Tibial nerve (tissue), 4 donors: ENCODE data around the gene DLEU7. TPM values are rescaled to one million over a fixed set of nuclear protein-coding genes. Genes with fewer than 3 reads are reported as not detected.

Experiments
- DNase-seq, 2 donors: peaks; one replicate each; pipeline ENCODE4 v3.0.0-alpha.2; 2019; ENCODE audit warnings: low spot score in 2 of 2
- H3K27ac ChIP-seq, 4 donors: fragments of 200-600 bp; sonication (generic) in 3 of 4; one replicate each; pipeline ENCODE4 v1.5.1; 2017 to 2019; ENCODE audit warnings: mild to moderate bottlenecking in 1 of 4
- H3K27me3 ChIP-seq, 2 donors: fragments of 200-600 bp; sonication (generic) in 1 of 2; one replicate each; pipeline versions ENCODE4 v1.5.1 to v1.6.0; 2017 to 2019
- H3K36me3 ChIP-seq, 3 donors: fragments of 200-600 bp; sonication (generic); one replicate each; pipeline ENCODE4 v1.5.1; 2018 to 2019
- H3K4me1 ChIP-seq, 4 donors: fragments of 200-600 bp; sonication (generic) in 3 of 4; one replicate each; pipeline ENCODE4 v1.5.1; 2017 to 2019
- H3K4me3 ChIP-seq, 4 donors: fragments of 200-600 bp; sonication (generic) in 3 of 4; one replicate each; pipeline ENCODE4 v1.5.1; 2017 to 2019; ENCODE audit warnings: mild to moderate bottlenecking in 1 of 4, moderate library complexity in 1 of 4
- H3K9me3 ChIP-seq, 4 donors: fragments of 200-600 bp; sonication (generic) in 3 of 4; one replicate each; pipeline ENCODE4 v1.5.1; 2017 to 2019
- EP300 ChIP-seq, 2 donors: sonication (generic); formaldehyde crosslinking; IDR thresholded peaks; one replicate each; pipeline ENCODE4 v1.6.1; 2017; ENCODE audit warnings: antibody characterized with exemption in 2 of 2, mild to moderate bottlenecking in 1 of 2
- POLR2A ChIP-seq, 2 donors: fragments of 450-650 bp; IDR thresholded peaks; one replicate each; pipeline ENCODE4 v1.6.1; 2017; ENCODE audit warnings: antibody characterized with exemption in 2 of 2, mild to moderate bottlenecking in 2 of 2, moderate library complexity in 2 of 2
- WGBS, 2 donors: methylation state at CpG; one replicate each; pipeline ENCODE4 v1.1.5; 2018; 5-methylcytosine and 5-hydroxymethylcytosine counted together
- total RNA-seq, 4 donors: library from RNA; depleted of rRNA; stranded (reverse); fragments of >200 nt; gene quantifications; one replicate each; pipeline ENCODE4 v1.1.0, GENCODE V29; 2016
- TF ChIP-seq, protein P1 (sequence below), 5 experiments: fragments of 200-600 bp in 3 of 5; fragments of 450-650 bp in 2 of 5; sonication (generic) in 3 of 5; IDR thresholded peaks; one replicate each; pipeline ENCODE4 v1.5.1; 2016 to 2019; ENCODE audit warnings: antibody characterized with exemption in 5 of 5, mild to moderate bottlenecking in 3 of 5, moderate library complexity in 2 of 5

The DLEU7 gene
- total RNA-seq, 4 donors from 2014 or later = 6.7 to 43.5 (median 11.5) TPM

DNA sequence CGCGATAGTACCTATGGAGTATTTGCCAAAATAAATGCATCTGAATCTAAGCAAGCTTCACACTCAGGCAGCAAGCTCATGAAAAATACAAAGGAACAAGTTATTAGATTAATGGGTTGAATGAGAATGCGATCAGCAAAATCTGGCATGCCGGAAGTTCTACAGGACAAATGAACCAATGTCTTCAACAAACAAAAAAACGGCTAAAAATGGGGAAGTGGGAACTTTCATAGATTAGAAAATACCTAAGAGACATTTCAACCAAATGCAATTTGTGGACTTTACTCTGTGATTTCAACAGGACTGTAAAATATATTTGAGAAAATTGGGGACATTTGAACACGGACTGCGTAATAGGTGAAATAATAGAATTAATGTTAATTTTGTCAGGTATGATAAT is 43.7 kb upstream of the DLEU7 start:
- Histone ChIP-seq H3K9me3 (peaks cover 0 to 6% (median 0%) of the 10 kb centered on the region in 4 donors), H3K27me3 (no peaks in the 10 kb centered on the region), H3K27ac (no peak overlapping the region), H3K36me3 (no peaks in the 10 kb centered on the region), H3K4me1 (no peaks in the 10 kb centered on the region), H3K4me3 (no peak overlapping the region)
- no peak for DNase-seq
- 84 to 88% methylated on average over 7 of the region's 7 CpGs for WGBS, 2 donors
- TF ChIP-seq, protein P1, sequence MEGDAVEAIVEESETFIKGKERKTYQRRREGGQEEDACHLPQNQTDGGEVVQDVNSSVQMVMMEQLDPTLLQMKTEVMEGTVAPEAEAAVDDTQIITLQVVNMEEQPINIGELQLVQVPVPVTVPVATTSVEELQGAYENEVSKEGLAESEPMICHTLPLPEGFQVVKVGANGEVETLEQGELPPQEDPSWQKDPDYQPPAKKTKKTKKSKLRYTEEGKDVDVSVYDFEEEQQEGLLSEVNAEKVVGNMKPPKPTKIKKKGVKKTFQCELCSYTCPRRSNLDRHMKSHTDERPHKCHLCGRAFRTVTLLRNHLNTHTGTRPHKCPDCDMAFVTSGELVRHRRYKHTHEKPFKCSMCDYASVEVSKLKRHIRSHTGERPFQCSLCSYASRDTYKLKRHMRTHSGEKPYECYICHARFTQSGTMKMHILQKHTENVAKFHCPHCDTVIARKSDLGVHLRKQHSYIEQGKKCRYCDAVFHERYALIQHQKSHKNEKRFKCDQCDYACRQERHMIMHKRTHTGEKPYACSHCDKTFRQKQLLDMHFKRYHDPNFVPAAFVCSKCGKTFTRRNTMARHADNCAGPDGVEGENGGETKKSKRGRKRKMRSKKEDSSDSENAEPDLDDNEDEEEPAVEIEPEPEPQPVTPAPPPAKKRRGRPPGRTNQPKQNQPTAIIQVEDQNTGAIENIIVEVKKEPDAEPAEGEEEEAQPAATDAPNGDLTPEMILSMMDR (IDR thresholded peaks at IDR 0.05) = no peak
- TF ChIP-seq EP300 (IDR thresholded peaks at IDR 0.05) = no peak
- TF ChIP-seq POLR2A (IDR thresholded peaks at IDR 0.05) = no peak

DNA sequence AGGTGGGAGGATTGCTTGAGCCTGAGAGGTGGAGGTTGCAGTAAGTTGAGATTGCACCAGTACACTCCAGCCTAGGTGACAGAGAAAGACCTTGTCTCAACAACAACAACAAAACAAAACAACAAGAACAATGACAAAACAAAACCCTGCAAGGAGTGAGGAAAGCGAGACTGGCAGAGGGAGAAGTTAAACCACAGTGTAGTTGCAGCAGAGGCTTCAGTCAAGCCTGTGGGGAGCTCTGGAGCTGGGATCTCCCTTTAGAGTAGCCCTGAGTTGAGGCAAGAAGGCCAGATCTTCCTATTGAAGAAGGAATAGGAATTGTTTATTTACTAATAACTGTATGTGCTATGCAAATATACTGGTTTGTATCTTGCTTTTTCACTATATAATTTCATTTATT is 40.8 kb upstream of the DLEU7 start:
- H3K4me3 ChIP-seq = no peak overlapping the region
- H3K9me3 ChIP-seq = peaks cover 0 to 7% (median 0%) of the 10 kb centered on the region in 4 donors
- 85 to 92% methylated on average over 1 of the region's 1 CpG for WGBS, 2 donors
- H3K36me3 ChIP-seq = no peaks in the 10 kb centered on the region
- no peaks in the 10 kb centered on the region for H3K4me1 ChIP-seq
- TF ChIP-seq EP300 (IDR thresholded peaks at IDR 0.05) = no peak
- TF ChIP-seq POLR2A (IDR thresholded peaks at IDR 0.05) = no peak
- TF ChIP-seq, protein P1 (IDR thresholded peaks at IDR 0.05) = no peak
- no peaks in the 10 kb centered on the region for H3K27me3 ChIP-seq
- no peak overlapping the region for H3K27ac ChIP-seq
- no peak for DNase-seq

DNA sequence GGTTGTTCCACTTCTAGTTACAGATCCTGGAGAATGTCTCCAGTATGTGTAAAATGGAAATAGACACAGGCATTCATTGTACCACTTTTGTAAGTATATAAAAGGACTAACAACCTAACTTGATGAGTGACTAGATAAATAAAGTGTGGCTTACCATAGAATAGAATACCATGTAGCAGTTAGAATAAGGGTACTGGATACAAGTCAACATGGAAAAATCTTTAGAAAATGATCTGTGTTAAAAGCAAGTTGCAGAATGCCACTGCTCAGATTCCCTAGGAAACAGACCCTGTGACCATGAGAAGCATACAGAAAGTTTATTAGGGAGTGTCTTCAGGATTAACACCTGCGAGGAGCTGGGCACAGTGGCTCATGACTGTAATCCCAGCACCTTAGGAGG is 40.2 kb upstream of the DLEU7 start:
- WGBS, 2 donors = 83 to 86% methylated on average over 1 of the region's 1 CpG
- H3K9me3 ChIP-seq = peaks cover 0 to 7% (median 0%) of the 10 kb centered on the region in 4 donors
- H3K27me3 ChIP-seq = no peaks in the 10 kb centered on the region
- TF ChIP-seq, protein P1 (IDR thresholded peaks at IDR 0.05) = no peak
- TF ChIP-seq POLR2A (IDR thresholded peaks at IDR 0.05) (no peak), EP300 (IDR thresholded peaks at IDR 0.05) (no peak)
- no peaks in the 10 kb centered on the region for H3K4me1 ChIP-seq
- H3K27ac ChIP-seq = no peak overlapping the region
- DNase-seq = no peak
- no peak overlapping the region for H3K4me3 ChIP-seq
- no peaks in the 10 kb centered on the region for H3K36me3 ChIP-seq

DNA sequence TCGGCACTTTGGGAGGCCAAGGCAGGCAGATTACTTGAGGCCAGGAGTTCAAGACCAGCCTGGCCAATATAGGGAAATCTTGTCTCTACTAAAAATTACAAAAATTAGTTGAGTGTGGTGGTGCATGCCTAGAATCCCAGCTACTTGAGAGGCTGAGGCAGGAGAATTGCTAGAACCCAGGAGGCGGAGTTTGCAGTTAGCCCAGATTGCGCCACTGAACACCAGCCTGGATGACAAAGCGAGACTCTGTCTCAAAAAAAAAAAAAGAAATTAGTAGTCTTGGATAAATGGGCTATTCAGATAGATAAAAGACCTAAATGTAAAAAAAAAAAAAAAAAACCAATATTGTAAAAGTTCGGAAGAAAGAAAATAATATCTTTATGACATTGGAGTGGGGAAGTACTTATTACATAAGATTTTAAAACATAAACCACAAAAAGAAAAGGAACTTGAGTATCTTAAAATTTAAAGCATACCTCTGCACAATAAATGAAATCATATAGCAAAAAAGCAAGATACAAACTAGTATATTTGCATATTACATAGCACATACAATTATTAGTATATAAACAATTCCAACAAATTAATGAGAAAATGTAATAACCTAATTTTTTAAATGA is 39.4 kb upstream of the DLEU7 start:
- H3K4me1 ChIP-seq = no peaks in the 10 kb centered on the region
- TF ChIP-seq POLR2A (IDR thresholded peaks at IDR 0.05) (no peak), EP300 (IDR thresholded peaks at IDR 0.05) (no peak)
- WGBS, 2 donors = 88 to 90% methylated on average over 5 of the region's 5 CpGs
- no peak overlapping the region for H3K4me3 ChIP-seq
- H3K36me3 ChIP-seq = no peaks in the 10 kb centered on the region
- H3K9me3 ChIP-seq = peaks cover 0 to 7% (median 0%) of the 10 kb centered on the region in 4 donors
- no peak for DNase-seq
- no peaks in the 10 kb centered on the region for H3K27me3 ChIP-seq
- H3K27ac ChIP-seq = no peak overlapping the region

DNA sequence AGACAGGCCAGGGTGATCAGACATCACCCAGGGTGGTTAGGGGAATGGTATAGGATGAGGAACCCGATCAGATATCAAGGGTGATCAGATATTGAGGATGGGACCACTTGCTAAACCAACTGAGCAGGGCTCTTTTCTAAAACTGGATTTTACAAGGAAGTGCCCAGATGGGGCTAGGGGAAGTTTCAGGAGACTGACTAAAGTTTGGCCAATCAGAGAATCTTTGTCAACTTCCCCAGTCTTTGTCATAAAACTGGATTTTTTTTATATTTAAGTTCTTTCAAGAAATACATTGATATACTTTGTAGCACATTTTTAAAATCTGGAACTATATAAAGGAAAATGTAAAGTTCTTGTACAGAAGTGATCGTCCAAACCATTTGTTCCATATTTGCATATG is 30.5 kb upstream of the DLEU7 start:
- H3K9me3 ChIP-seq = no peaks in the 10 kb centered on the region
- no peaks in the 10 kb centered on the region for H3K36me3 ChIP-seq
- H3K4me1 ChIP-seq = no peaks in the 10 kb centered on the region
- H3K27ac ChIP-seq = no peak overlapping the region
- DNase-seq = no peak
- H3K4me3 ChIP-seq = no peak overlapping the region
- H3K27me3 ChIP-seq = no peaks in the 10 kb centered on the region
- TF ChIP-seq, protein P1 (IDR thresholded peaks at IDR 0.05) = no peak
- TF ChIP-seq EP300 (IDR thresholded peaks at IDR 0.05) (no peak), POLR2A (IDR thresholded peaks at IDR 0.05) (no peak)
- WGBS, 2 donors = 94 to 96% methylated on average over 2 of the region's 2 CpGs
